ENCODE results near the gene PRKAB2. TPM values are rescaled to one million over a fixed set of nuclear protein-coding genes. Genes with fewer than 3 reads are reported as not detected.
"Not testable (repeated sequence)": the region's sequence is repeated elsewhere in the genome, so short reads cannot be mapped to it uniquely, and the experiment has no call there.

The PRKAB2 gene
- total RNA-seq, 1 donor from 2014 or later, result 17.1 TPM

GRCh38 chr1:147111381-147112130, 60.7 kb downstream of the PRKAB2 start:
- Histone ChIP-seq H3K4me3 (ENCODE audit: low read depth, low read length) (no peak overlapping the region), H3K36me3 (ENCODE audit: control insufficient read depth, insufficient read depth, low read length) (no peaks in the 10 kb centered on the region), H3K27me3 (ENCODE audit: control insufficient read depth, insufficient read depth, low read length) (no peaks in the 10 kb centered on the region)
- no peak for DNase-seq (ENCODE audit: low read depth)
- no peak for TF ChIP-seq CTCF (IDR thresholded peaks at IDR 0.05; ENCODE audit: insufficient read depth, low read length, poor library complexity, severe bottlenecking)

GRCh38 chr1:147110872-147111271, 61.4 kb downstream of the PRKAB2 start:
- no peaks in the 10 kb centered on the region for H3K36me3 ChIP-seq (ENCODE audit: control insufficient read depth, insufficient read depth, low read length)

GRCh38 chr1:147110434-147110833, 61.8 kb downstream of the PRKAB2 start:
- H3K4me3 ChIP-seq (ENCODE audit: low read depth, low read length), result no peak overlapping the region
- TF ChIP-seq CTCF (IDR thresholded peaks at IDR 0.05; ENCODE audit: insufficient read depth, low read length, poor library complexity, severe bottlenecking), result no peak
- DNase-seq (ENCODE audit: low read depth), result no peak
- H3K36me3 ChIP-seq (ENCODE audit: control insufficient read depth, insufficient read depth, low read length), result no peaks in the 10 kb centered on the region
- no peaks in the 10 kb centered on the region for H3K27me3 ChIP-seq (ENCODE audit: control insufficient read depth, insufficient read depth, low read length)

More at GRCh38 chr1:147110872-147111271, 61.4 kb downstream of the PRKAB2 start:
- TF ChIP-seq CTCF (IDR thresholded peaks at IDR 0.05; ENCODE audit: insufficient read depth, low read length, poor library complexity, severe bottlenecking), result no peak
- no peak for DNase-seq (ENCODE audit: low read depth)
- no peak overlapping the region for H3K4me3 ChIP-seq (ENCODE audit: low read depth, low read length)
- H3K27me3 ChIP-seq (ENCODE audit: control insufficient read depth, insufficient read depth, low read length), result no peaks in the 10 kb centered on the region

GRCh38 chr1:147109762-147110161, 62.5 kb downstream of the PRKAB2 start:
- H3K27me3 ChIP-seq (ENCODE audit: control insufficient read depth, insufficient read depth, low read length), result no peaks in the 10 kb centered on the region
- H3K36me3 ChIP-seq (ENCODE audit: control insufficient read depth, insufficient read depth, low read length), result no peaks in the 10 kb centered on the region
- no peak for TF ChIP-seq CTCF (IDR thresholded peaks at IDR 0.05; ENCODE audit: insufficient read depth, low read length, poor library complexity, severe bottlenecking)
- H3K4me3 ChIP-seq (ENCODE audit: low read depth, low read length), result no peak overlapping the region
- DNase-seq (ENCODE audit: low read depth), result no peak

GRCh38 chr1:147109041-147109440, 63.2 kb downstream of the PRKAB2 start:
- Histone ChIP-seq H3K4me3 (ENCODE audit: low read depth, low read length) (no peak overlapping the region), H3K27me3 (ENCODE audit: control insufficient read depth, insufficient read depth, low read length) (no peaks in the 10 kb centered on the region), H3K36me3 (ENCODE audit: control insufficient read depth, insufficient read depth, low read length) (no peaks in the 10 kb centered on the region)
- no peak for TF ChIP-seq CTCF (IDR thresholded peaks at IDR 0.05; ENCODE audit: insufficient read depth, low read length, poor library complexity, severe bottlenecking)
- no peak for DNase-seq (ENCODE audit: low read depth)

GRCh38 chr1:147106407-147106881, 65.8 kb downstream of the PRKAB2 start:
- H3K27me3 ChIP-seq (ENCODE audit: control insufficient read depth, insufficient read depth, low read length); H3K4me3 ChIP-seq (ENCODE audit: low read depth, low read length); H3K36me3 ChIP-seq (ENCODE audit: control insufficient read depth, insufficient read depth, low read length); DNase-seq (ENCODE audit: low read depth): not testable (repeated sequence)

Measured in kidney epithelial cell (primary cell).